Activated T-helper 1 cell treated with Interleukin-2 at 50 U/mL for 16 hours (primary cell): ENCODE data around the gene TPD52L2.
A peak's percentile ranks its signal among the peaks of the same experiment; 100 is the strongest.
"Not testable (repeated sequence)": the region's sequence is repeated elsewhere in the genome, so short reads cannot be mapped to it uniquely, and the experiment has no call there.

Source experiments
- DNase-seq: peaks from one replicate; pipeline ENCODE4 v3.0.0-alpha.2; 2020; ENCODE audit warnings: low read depth

Gene TPD52L2

GRCh38 chr20:63855363-63856097 is 9.5 kb upstream of the TPD52L2 start:
- DNase-seq = no peak

GRCh38 chr20:63856098-63856511 is 9.0 kb upstream of the TPD52L2 start:
- no peak for DNase-seq

GRCh38 chr20:63857764-63858392 is 7.2 kb upstream of the TPD52L2 start:
- DNase-seq = no peak

- no peak for DNase-seq
Measured at GRCh38 chr20:63858393-63859165, 6.5 kb upstream of the TPD52L2 start.

GRCh38 chr20:63859166-63859699 is 5.8 kb upstream of the TPD52L2 start:
- DNase-seq = no peak

GRCh38 chr20:63860325-63861051 is 4.6 kb upstream of the TPD52L2 start:
- DNase-seq = no peak

- DNase-seq = no peak
Measured at GRCh38 chr20:63861365-63861934, 3.6 kb upstream of the TPD52L2 start, which contains the start of gene ABHD16B. ABHD16B (plus strand) TSS chr20:63861498; CDS start chr20:63861541, 43 bp downstream.

GRCh38 chr20:63861981-63862901 is 2.8 kb upstream of the TPD52L2 start:
- DNase-seq = no peak

- DNase-seq = no peak
Measured at GRCh38 chr20:63863021-63863797, 1.9 kb upstream of the TPD52L2 start.

GRCh38 chr20:63863798-63864544 is 1.1 kb upstream of the TPD52L2 start:
- peak; percentile 74 for DNase-seq

GRCh38 chr20:63864545-63864977 is 509 bp upstream of the TPD52L2 start:
- DNase-seq = no peak

GRCh38 chr20:63867042-63867441 is 2.0 kb downstream of the TPD52L2 start:
- not testable (repeated sequence) for DNase-seq

GRCh38 chr20:63868264-63868663 is 3.2 kb downstream of the TPD52L2 start:
- DNase-seq = no peak

GRCh38 chr20:63873477-63873971 is 8.5 kb downstream of the TPD52L2 start:
- DNase-seq = no peak

- not testable (repeated sequence) for DNase-seq
Measured at GRCh38 chr20:63874241-63874640, 9.2 kb downstream of the TPD52L2 start.

GRCh38 chr20:63876489-63877036 is 11.5 kb downstream of the TPD52L2 start:
- no peak for DNase-seq

- no peak for DNase-seq
Measured at GRCh38 chr20:63877755-63878470, 12.8 kb downstream of the TPD52L2 start.
